H9 (cell line): Measurements from ENCODE around the gene RPL36. TPM values are rescaled to one million over a fixed set of nuclear protein-coding genes. Genes with fewer than 3 reads are reported as not detected.

Experiments used
- DNase-seq: peaks from one replicate; pipeline ENCODE4 v3.0.0-alpha.2; 2017
- H2AFZ ChIP-seq: one replicate; pipeline ENCODE4 v1.6.1; 2013; ENCODE audit warnings: mild to moderate bottlenecking, low read length, control low read depth, moderate library complexity
- H2AK5ac ChIP-seq: 2 replicates; pipeline ENCODE4 v1.6.1; 2013; ENCODE audit warnings: low read length, control low read depth, mixed read lengths; ENCODE audit not compliant: insufficient read length
- H2BK120ac ChIP-seq: one replicate; pipeline ENCODE4 v1.6.1; 2013; ENCODE audit warnings: low read depth, mild to moderate bottlenecking, low read length, control low read depth, inconsistent platforms; ENCODE audit not compliant: poor library complexity, severe bottlenecking
- H2BK12ac ChIP-seq: 2 replicates; pipeline ENCODE4 v1.6.1; 2013; ENCODE audit warnings: low read length, control low read depth, mixed read lengths, low read depth; ENCODE audit not compliant: insufficient read length
- H2BK15ac ChIP-seq: 2 replicates; pipeline ENCODE4 v1.6.1; 2013; ENCODE audit warnings: low read depth, low read length, control low read depth
- H2BK20ac ChIP-seq: one replicate; pipeline ENCODE4 v1.6.1; 2013; ENCODE audit warnings: low read depth, mild to moderate bottlenecking, low read length, control low read depth, inconsistent platforms; ENCODE audit not compliant: poor library complexity, severe bottlenecking
- H2BK5ac ChIP-seq: 2 replicates; pipeline ENCODE4 v1.6.1; 2013; ENCODE audit warnings: low read length, control low read depth, mixed read lengths; ENCODE audit not compliant: insufficient read length
- H3K14ac ChIP-seq: 2 replicates; pipeline ENCODE4 v1.6.1; 2013; ENCODE audit warnings: low read length, control low read depth; ENCODE audit not compliant: insufficient read depth
- H3K18ac ChIP-seq: 2 replicates; pipeline ENCODE4 v1.6.1; 2013; ENCODE audit warnings: low read depth, mild to moderate bottlenecking, mixed read lengths, low read length, control low read depth; ENCODE audit not compliant: insufficient read length
- H3K23ac ChIP-seq: 2 replicates; pipeline ENCODE4 v1.6.1; 2013; ENCODE audit warnings: low read length, control low read depth, mixed read lengths, low read depth; ENCODE audit not compliant: insufficient read length
- H3K23me2 ChIP-seq: 2 replicates; pipeline ENCODE4 v1.6.1; 2013; ENCODE audit warnings: low read depth, mild to moderate bottlenecking, mixed read lengths, low read length, control low read depth; ENCODE audit not compliant: insufficient read length, poor library complexity, severe bottlenecking
- H3K27ac ChIP-seq: 2 replicates; pipeline ENCODE4 v1.5.1; 2013; ENCODE audit warnings: low read length, control low read depth, mixed read lengths, low read depth; ENCODE audit not compliant: insufficient read length
- H3K27me3 ChIP-seq: 2 replicates; pipeline ENCODE4 v1.6.1; 2013; ENCODE audit warnings: low read length, control low read depth, inconsistent platforms; ENCODE audit not compliant: insufficient read depth
- H3K4ac ChIP-seq: 2 replicates; pipeline ENCODE4 v1.6.1; 2013; ENCODE audit warnings: low read depth, mild to moderate bottlenecking, control low read depth, inconsistent platforms, low read length, moderate library complexity
- H3K4me1 ChIP-seq: 2 replicates; pipeline ENCODE4 v1.6.1; 2013; ENCODE audit warnings: low read length, control low read depth, inconsistent platforms; ENCODE audit not compliant: insufficient read depth
- H3K4me2 ChIP-seq: 2 replicates; pipeline ENCODE4 v1.6.1; 2013; ENCODE audit warnings: low read length, control low read depth, mixed read lengths; ENCODE audit not compliant: insufficient read length, insufficient read depth
- H3K56ac ChIP-seq: 2 replicates; pipeline ENCODE4 v1.6.1; 2013; ENCODE audit warnings: low read depth, mild to moderate bottlenecking, mixed read lengths, low read length, control low read depth; ENCODE audit not compliant: insufficient read length
- H3K79me1 ChIP-seq: 2 replicates; pipeline ENCODE4 v1.6.1; 2013; ENCODE audit warnings: low read depth, mild to moderate bottlenecking, moderate library complexity, low read length, control low read depth, inconsistent platforms; ENCODE audit not compliant: insufficient read depth, poor library complexity, severe bottlenecking
- H3K79me2 ChIP-seq: 2 replicates; pipeline ENCODE4 v1.6.1; 2013; ENCODE audit warnings: low read length, control low read depth, inconsistent platforms; ENCODE audit not compliant: insufficient read depth
- H3K9ac ChIP-seq: 2 replicates; pipeline ENCODE4 v1.6.1; 2013; ENCODE audit warnings: low read length, control low read depth, mixed read lengths; ENCODE audit not compliant: insufficient read length; ENCODE audit errors: extremely low read depth
- H3K9me3 ChIP-seq: one replicate; pipeline ENCODE4 v1.6.1; 2013; ENCODE audit warnings: low read depth, low read length, inconsistent platforms; ENCODE audit not compliant: control insufficient read depth
- H3T11ph ChIP-seq: one replicate; pipeline ENCODE4 v1.6.1; 2013; ENCODE audit warnings: mild to moderate bottlenecking, low read length, control low read depth, inconsistent platforms
- H4K20me1 ChIP-seq: one replicate; pipeline ENCODE4 v1.6.1; 2013; ENCODE audit not compliant: control insufficient read depth, insufficient read length, insufficient read depth
- H4K5ac ChIP-seq: 2 replicates; pipeline ENCODE4 v1.6.1; 2013; ENCODE audit warnings: low read depth, mild to moderate bottlenecking, mixed read lengths, low read length, control low read depth; ENCODE audit not compliant: insufficient read length
- H4K8ac ChIP-seq: replicated peaks from 2 replicates; pipeline ENCODE4 v1.6.1; 2013; ENCODE audit warnings: low read length, control low read depth, mixed read lengths, low read depth; ENCODE audit not compliant: insufficient read length
- H4K91ac ChIP-seq: 2 replicates; pipeline ENCODE4 v1.6.1; 2013; ENCODE audit warnings: low read depth, mild to moderate bottlenecking, moderate library complexity, mixed read lengths, low read length, control low read depth; ENCODE audit not compliant: insufficient read length
- H3K27ac Mint-ChIP-seq, 3 experiments: 2 replicates in 2 of 3; 3 replicates in 1 of 3; pipeline ENCODE4 v1.8.0; 2020 to 2021; ENCODE audit warnings: mixed read lengths in 3 of 3, mild to moderate bottlenecking in 1 of 3, moderate library complexity in 1 of 3
- H3K27me3 Mint-ChIP-seq: 2 replicates; pipeline ENCODE4 v1.8.0; 2021; ENCODE audit warnings: low read depth, mild to moderate bottlenecking, moderate library complexity, mixed read lengths
- H3K36me3 Mint-ChIP-seq, 3 experiments: 2 replicates in 2 of 3; 3 replicates in 1 of 3; pipeline ENCODE4 v1.8.0; 2020 to 2021; ENCODE audit warnings: low read depth in 3 of 3, mixed read lengths in 3 of 3; ENCODE audit not compliant: insufficient read depth in 1 of 3
- H3K4me1 Mint-ChIP-seq, 2 experiments: 2 replicates each; pipeline ENCODE4 v1.8.0; 2020; ENCODE audit warnings: mixed read lengths in 2 of 2
- H3K4me3 Mint-ChIP-seq, 2 experiments: 2 replicates in 1 of 2; 3 replicates in 1 of 2; pipeline ENCODE4 v1.8.0; 2020 to 2021; ENCODE audit warnings: mild to moderate bottlenecking in 2 of 2, mixed read lengths in 2 of 2, moderate library complexity in 1 of 2
- H3K9me3 Mint-ChIP-seq, 2 experiments: 2 replicates in 1 of 2; 3 replicates in 1 of 2; pipeline ENCODE4 v1.8.0; 2020; ENCODE audit warnings: mild to moderate bottlenecking in 2 of 2, mixed read lengths in 2 of 2, moderate library complexity in 1 of 2
- CTCF ChIP-seq: fragments of 200-600 bp; sonication (generic); conservative IDR thresholded peaks from 3 replicates; pipeline ENCODE4 v1.8.0; 2021; ENCODE audit warnings: antibody characterized with exemption, mild to moderate bottlenecking
- WGBS: extraction: QIAGEN DNeasy Blood & Tissue Kit; methylation state at CpG from one replicate; pipeline ENCODE4 v1.1.7; 2013; ENCODE audit warnings: missing lambda C conversion rate, low lambda C conversion rate, mixed read lengths; ENCODE audit not compliant: insufficient read length; ENCODE audit errors: extremely low coverage; 5-methylcytosine and 5-hydroxymethylcytosine counted together
- total RNA-seq: library from RNA; stranded (reverse); gene quantifications from 2 replicates; pipeline ENCODE4 v1.2.1, GENCODE V29; 2021

The RPL36 gene
- total RNA-seq, 1 experiment from 2014 or later, result 1,074 TPM

- Histone ChIP-seq H3K9ac (no peak overlapping the region), H4K20me1 (no peaks in the 10 kb centered on the region), H2BK15ac (no peak overlapping the region), H4K91ac (no peak overlapping the region), H3K79me1 (no peaks in the 10 kb centered on the region), H2BK120ac (no peak overlapping the region), H3K9me3 (no peaks in the 10 kb centered on the region), H3K23me2 (peaks cover 2% of the 10 kb centered on the region), H3K56ac (no peak overlapping the region), H2BK5ac (no peak overlapping the region), H2BK20ac (no peak overlapping the region), H2AK5ac (no peak overlapping the region), H3K14ac (no peak overlapping the region), H3K4me2 (no peak overlapping the region), H4K5ac (no peak overlapping the region), H3T11ph (no peak overlapping the region), H3K27ac (no peak overlapping the region), H2BK12ac (no peak overlapping the region), H3K4me1 (no peaks in the 10 kb centered on the region), H3K79me2 (no peaks in the 10 kb centered on the region), H3K23ac (no peak overlapping the region), H4K8ac (no peak overlapping the region), H3K27me3 (no peaks in the 10 kb centered on the region), H2AFZ (no peak overlapping the region), H3K18ac (no peak overlapping the region), H3K4ac (no peak overlapping the region)
- no CpG with 5 or more reads among the region's 37 CpGs for WGBS
- Mint-ChIP-seq H3K36me3 (peaks cover 48 to 92% (median 74%) of the 10 kb centered on the region in 3 experiments), H3K4me1 (no peaks in the 10 kb centered on the region), H3K4me3 (no peak overlapping the region), H3K9me3 (0 out of 5 replicates have a peak, but pooled peaks cover 0 to 3% of the 10 kb centered on the region in 2 experiments), H3K27ac (no peak overlapping the region), H3K27me3 (no peaks in the 10 kb centered on the region; the same call in 1 of the 2 replicates)
- TF ChIP-seq CTCF, result no peak
- no peak for DNase-seq
Observed at GRCh38 chr19:5707576-5708575, 17.8 kb downstream of the RPL36 start.
